Keratinocyte (primary cell): ENCODE measurements around the gene ORMDL2. TPM values are rescaled to one million over a fixed set of nuclear protein-coding genes. Genes with fewer than 3 reads are reported as not detected.

Experiments used
- DNase-seq: peaks from one replicate; pipeline ENCODE4 v3.0.0-alpha.2; 2011; ENCODE audit warnings: low read depth, missing footprints, low spot score
- FAIRE-seq: peaks from 2 replicates; lab custom pipeline; 2011; peaks lifted over from hg19 to GRCh38; lab: Jason Lieb, UNC
- H2AFZ ChIP-seq: 2 replicates; pipeline ENCODE4 v1.6.0; 2012; ENCODE audit warnings: low read length, control low read depth, inconsistent platforms; ENCODE audit not compliant: control insufficient read depth
- H3K27ac ChIP-seq: 2 replicates; pipeline ENCODE4 v1.5.1; 2011; ENCODE audit warnings: low read length; ENCODE audit not compliant: control insufficient read depth, insufficient read depth
- H3K27me3 ChIP-seq: 3 replicates; pipeline ENCODE4 v1.6.0; 2011; ENCODE audit warnings: low read length; ENCODE audit not compliant: control insufficient read depth, insufficient read depth; ENCODE audit errors: extremely low read depth
- H3K36me3 ChIP-seq, 2 experiments: 2 replicates in 1 of 2; 3 replicates in 1 of 2; pipeline ENCODE4 v1.5.1; 2011; ENCODE audit warnings: low read length in 2 of 2, mild to moderate bottlenecking in 1 of 2; ENCODE audit not compliant: control insufficient read depth in 2 of 2, insufficient read depth in 2 of 2; ENCODE audit errors: extremely low read depth in 1 of 2
- H3K4me1 ChIP-seq: 3 replicates; pipeline ENCODE4 v1.5.1; 2011; ENCODE audit warnings: low read length; ENCODE audit not compliant: control insufficient read depth, insufficient read depth; ENCODE audit errors: extremely low read depth
- H3K4me2 ChIP-seq: 3 replicates; pipeline ENCODE4 v1.6.0; 2011; ENCODE audit warnings: low read depth, low read length; ENCODE audit not compliant: control insufficient read depth, insufficient read depth; ENCODE audit errors: extremely low read depth
- H3K4me3 ChIP-seq, 3 experiments: fragments of 200-600 bp in 1 of 3; sonication (generic) in 1 of 3; 2 replicates in 2 of 3; 3 replicates in 1 of 3; pipeline ENCODE4 v1.5.1; 2011 to 2016; ENCODE audit warnings: low read length in 3 of 3, mild to moderate bottlenecking in 3 of 3, control low read depth in 2 of 3, inconsistent platforms in 1 of 3, low read depth in 1 of 3, mixed read lengths in 1 of 3, mixed run types in 1 of 3, moderate library complexity in 1 of 3; ENCODE audit not compliant: control insufficient read depth in 2 of 3, insufficient read depth in 2 of 3; ENCODE audit errors: extremely low read depth in 1 of 3
- H3K79me2 ChIP-seq: 2 replicates; pipeline ENCODE4 v1.6.0; 2012; ENCODE audit warnings: low read length; ENCODE audit not compliant: control insufficient read depth, insufficient read depth
- H3K9ac ChIP-seq: 3 replicates; pipeline ENCODE4 v1.6.0; 2011; ENCODE audit warnings: low read length; ENCODE audit not compliant: control insufficient read depth, insufficient read depth; ENCODE audit errors: extremely low read depth
- H3K9me1 ChIP-seq: 3 replicates; pipeline ENCODE4 v1.6.0; 2011; ENCODE audit warnings: low read length; ENCODE audit not compliant: control insufficient read depth, insufficient read depth; ENCODE audit errors: extremely low read depth
- H3K9me3 ChIP-seq: 2 replicates; pipeline ENCODE4 v1.5.1; 2012; ENCODE audit warnings: low read depth, low read length; ENCODE audit not compliant: control insufficient read depth
- H4K20me1 ChIP-seq: 3 replicates; pipeline ENCODE4 v1.6.0; 2011; ENCODE audit warnings: low read length; ENCODE audit not compliant: control insufficient read depth, insufficient read depth; ENCODE audit errors: extremely low read depth
- CTCF ChIP-seq, 3 experiments: IDR thresholded peaks in 1 of 3; conservative IDR thresholded peaks in 1 of 3; optimal IDR thresholded peaks in 1 of 3; 2 replicates in 2 of 3; 3 replicates in 1 of 3; pipeline versions ENCODE3 to v1.5.1; 2011; ENCODE audit warnings: low read length in 3 of 3, mild to moderate bottlenecking in 3 of 3, moderate library complexity in 2 of 3, control low read depth in 1 of 3, inconsistent platforms in 1 of 3; ENCODE audit not compliant: insufficient read depth in 2 of 3; ENCODE audit errors: extremely low read depth in 1 of 3
- EZH2 ChIP-seq: IDR thresholded peaks from one replicate; pipeline ENCODE4 v1.6.1; 2012; ENCODE audit warnings: inconsistent platforms, mild to moderate bottlenecking, low read length, moderate library complexity
- dilution Hi-C: fragments of 300-500 bp; cut with MboI; formaldehyde crosslinking; loops from one replicate; pipeline ENCODE4 v1.7.0; 2020; ENCODE audit warnings: low sequenced_read_pairs; ENCODE audit not compliant: extremely low pct_ligation_motif_present
- polyA plus RNA-seq, 5 experiments: library from polyadenylated mRNA; depleted of rRNA in 3 of 5; stranded (reverse) in 3 of 5; stranded (forward) in 1 of 5; unstranded in 1 of 5; fragments of >200 nt; gene quantifications; 1 replicate in 1 of 5; 2 replicates in 3 of 5; 3 replicates in 1 of 5; pipeline versions ENCODE4 v1.2.1 to v1.2.3, GENCODE V29; 2011 to 2012; ENCODE audit warnings: missing spikeins in 2 of 5, low read depth in 1 of 5, low replicate concordance in 1 of 5

ORMDL2 gene
- polyA plus RNA-seq, 1 donor (not counting 4 experiments of a cell fraction or from before 2014, with no cell fraction given), result 129 TPM

- Histone ChIP-seq H3K36me3 (peaks cover 5 to 6% of the 10 kb centered on the region in 2 experiments), H3K9me3 (no peaks in the 10 kb centered on the region), H2AFZ (no peak overlapping the region), H3K4me1 (peaks cover 27% of the 10 kb centered on the region), H3K4me3 (no peak overlapping the region), H3K9ac (no peak overlapping the region), H3K27ac (no peak overlapping the region), H3K9me1 (peaks cover 6% of the 10 kb centered on the region), H3K79me2 (peaks cover 36% of the 10 kb centered on the region), H3K4me2 (peak overlapping the region; percentile 81), H3K27me3 (no peaks in the 10 kb centered on the region), H4K20me1 (no peaks in the 10 kb centered on the region)
- DNase-seq, result no peak
- no peak for FAIRE-seq
- TF ChIP-seq CTCF (optimal IDR thresholded peaks at IDR 0.05 in 1 of 3, IDR thresholded peaks at IDR 0.05 in 1 of 3, conservative IDR thresholded peaks at IDR 0.05 in 1 of 3; ENCODE audit: extremely low read depth in 1 of 3, insufficient read depth in 2 of 3, low read length in 3 of 3), result no peak
- no peak for TF ChIP-seq EZH2
- dilution Hi-C loops, result no loop called here
Measured at GRCh38 chr12:55827806-55828205, 10.0 kb downstream of the ORMDL2 start.

GRCh38 chr12:55828357-55828756 lies 10.5 kb downstream of the ORMDL2 start:
- TF ChIP-seq EZH2, result no peak
- H3K9ac ChIP-seq, result peak overlapping the region; percentile 84
- H3K4me1 ChIP-seq, result peaks cover 27% of the 10 kb centered on the region

More at GRCh38 chr12:55828357-55828756, 10.5 kb downstream of the ORMDL2 start:
- Histone ChIP-seq H3K27me3 (no peaks in the 10 kb centered on the region), H3K79me2 (peaks cover 36% of the 10 kb centered on the region), H3K9me1 (peaks cover 3% of the 10 kb centered on the region), H3K36me3 (peaks cover 0 to 3% of the 10 kb centered on the region in 2 experiments), H3K27ac (no peak overlapping the region), H3K4me3 (peak overlapping the region; percentile 88 to 98 (median 93)), H4K20me1 (no peaks in the 10 kb centered on the region), H3K9me3 (no peaks in the 10 kb centered on the region), H3K4me2 (peak overlapping the region; percentile 81), H2AFZ (no peak overlapping the region)
- no peak for DNase-seq
- dilution Hi-C loops, result no loop called here
- no peak for FAIRE-seq
